ENCODE measurements around the gene UBAP2L.

DNA sequence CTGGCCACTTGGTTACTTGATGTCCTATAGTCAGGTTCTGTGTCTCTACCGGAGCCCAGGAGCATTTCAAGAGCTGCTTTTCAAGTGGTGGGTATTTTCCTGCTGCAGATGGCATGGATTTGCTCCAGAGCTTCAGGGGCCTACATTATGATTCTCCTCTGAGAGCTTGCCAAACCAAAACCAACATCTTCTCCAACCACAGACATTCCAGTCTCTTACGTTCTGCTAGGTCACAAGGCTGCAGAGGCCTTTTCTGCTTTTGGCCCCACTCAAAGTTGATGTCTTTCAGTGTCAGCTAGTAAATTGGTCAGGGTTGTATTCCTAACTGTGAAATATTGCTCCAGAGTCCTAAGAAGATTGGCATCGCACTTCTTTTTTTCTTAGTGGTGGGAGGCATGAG lies 85.4 kb downstream of the UBAP2L start:
- no peak for TF ChIP-seq KLF13 (tag; IDR thresholded peaks at IDR 0.05; ENCODE audit: borderline replicate concordance, low read depth)
- no peak for TF ChIP-seq NFATC3 (IDR thresholded peaks at IDR 0.05)
- no peak for TF ChIP-seq CBFA2T2 (conservative IDR thresholded peaks at IDR 0.05)
- TF ChIP-seq DMBX1 (CRISPR knock-in tag; IDR thresholded peaks at IDR 0.05; ENCODE audit: borderline replicate concordance), result no peak
- TF ChIP-seq ZFP30 (CRISPR knock-in tag; IDR thresholded peaks at IDR 0.05; ENCODE audit: borderline replicate concordance), result no peak
- no peak for TF ChIP-seq FOXP1 (CRISPR knock-in tag; IDR thresholded peaks at IDR 0.05)
- no peak for TF ChIP-seq MXI1 (IDR thresholded peaks at IDR 0.05; ENCODE audit: low read depth, low read length)
- no peak for TF ChIP-seq SMAD2 (IDR thresholded peaks at IDR 0.05; ENCODE audit: low read depth, low read length)
- TF ChIP-seq, protein P1, sequence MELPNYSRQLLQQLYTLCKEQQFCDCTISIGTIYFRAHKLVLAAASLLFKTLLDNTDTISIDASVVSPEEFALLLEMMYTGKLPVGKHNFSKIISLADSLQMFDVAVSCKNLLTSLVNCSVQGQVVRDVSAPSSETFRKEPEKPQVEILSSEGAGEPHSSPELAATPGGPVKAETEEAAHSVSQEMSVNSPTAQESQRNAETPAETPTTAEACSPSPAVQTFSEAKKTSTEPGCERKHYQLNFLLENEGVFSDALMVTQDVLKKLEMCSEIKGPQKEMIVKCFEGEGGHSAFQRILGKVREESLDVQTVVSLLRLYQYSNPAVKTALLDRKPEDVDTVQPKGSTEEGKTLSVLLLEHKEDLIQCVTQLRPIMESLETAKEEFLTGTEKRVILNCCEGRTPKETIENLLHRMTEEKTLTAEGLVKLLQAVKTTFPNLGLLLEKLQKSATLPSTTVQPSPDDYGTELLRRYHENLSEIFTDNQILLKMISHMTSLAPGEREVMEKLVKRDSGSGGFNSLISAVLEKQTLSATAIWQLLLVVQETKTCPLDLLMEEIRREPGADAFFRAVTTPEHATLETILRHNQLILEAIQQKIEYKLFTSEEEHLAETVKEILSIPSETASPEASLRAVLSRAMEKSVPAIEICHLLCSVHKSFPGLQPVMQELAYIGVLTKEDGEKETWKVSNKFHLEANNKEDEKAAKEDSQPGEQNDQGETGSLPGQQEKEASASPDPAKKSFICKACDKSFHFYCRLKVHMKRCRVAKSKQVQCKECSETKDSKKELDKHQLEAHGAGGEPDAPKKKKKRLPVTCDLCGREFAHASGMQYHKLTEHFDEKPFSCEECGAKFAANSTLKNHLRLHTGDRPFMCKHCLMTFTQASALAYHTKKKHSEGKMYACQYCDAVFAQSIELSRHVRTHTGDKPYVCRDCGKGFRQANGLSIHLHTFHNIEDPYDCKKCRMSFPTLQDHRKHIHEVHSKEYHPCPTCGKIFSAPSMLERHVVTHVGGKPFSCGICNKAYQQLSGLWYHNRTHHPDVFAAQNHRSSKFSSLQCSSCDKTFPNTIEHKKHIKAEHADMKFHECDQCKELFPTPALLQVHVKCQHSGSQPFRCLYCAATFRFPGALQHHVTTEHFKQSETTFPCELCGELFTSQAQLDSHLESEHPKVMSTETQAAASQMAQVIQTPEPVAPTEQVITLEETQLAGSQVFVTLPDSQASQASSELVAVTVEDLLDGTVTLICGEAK (IDR thresholded peaks at IDR 0.05), result no peak
- TF ChIP-seq, protein P1 (CRISPR knock-in tag; IDR thresholded peaks at IDR 0.05), result no peak
- TF ChIP-seq PTRF (tag; IDR thresholded peaks at IDR 0.05), result no peak
- TF ChIP-seq, protein P2, sequence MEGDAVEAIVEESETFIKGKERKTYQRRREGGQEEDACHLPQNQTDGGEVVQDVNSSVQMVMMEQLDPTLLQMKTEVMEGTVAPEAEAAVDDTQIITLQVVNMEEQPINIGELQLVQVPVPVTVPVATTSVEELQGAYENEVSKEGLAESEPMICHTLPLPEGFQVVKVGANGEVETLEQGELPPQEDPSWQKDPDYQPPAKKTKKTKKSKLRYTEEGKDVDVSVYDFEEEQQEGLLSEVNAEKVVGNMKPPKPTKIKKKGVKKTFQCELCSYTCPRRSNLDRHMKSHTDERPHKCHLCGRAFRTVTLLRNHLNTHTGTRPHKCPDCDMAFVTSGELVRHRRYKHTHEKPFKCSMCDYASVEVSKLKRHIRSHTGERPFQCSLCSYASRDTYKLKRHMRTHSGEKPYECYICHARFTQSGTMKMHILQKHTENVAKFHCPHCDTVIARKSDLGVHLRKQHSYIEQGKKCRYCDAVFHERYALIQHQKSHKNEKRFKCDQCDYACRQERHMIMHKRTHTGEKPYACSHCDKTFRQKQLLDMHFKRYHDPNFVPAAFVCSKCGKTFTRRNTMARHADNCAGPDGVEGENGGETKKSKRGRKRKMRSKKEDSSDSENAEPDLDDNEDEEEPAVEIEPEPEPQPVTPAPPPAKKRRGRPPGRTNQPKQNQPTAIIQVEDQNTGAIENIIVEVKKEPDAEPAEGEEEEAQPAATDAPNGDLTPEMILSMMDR (IDR thresholded peaks at IDR 0.05 in 2 of 3, conservative IDR thresholded peaks at IDR 0.05 in 1 of 3; ENCODE audit: insufficient read depth in 2 of 3, low read depth in 1 of 3, low read length in 3 of 3), result no peak
- TF ChIP-seq ZNF274 (IDR thresholded peaks at IDR 0.05; ENCODE audit: borderline replicate concordance, low read depth, low read length), result no peak
- no peak for TF ChIP-seq NR4A1 (CRISPR knock-in tag; IDR thresholded peaks at IDR 0.05)
- no peak for TF ChIP-seq NR4A1 (tag; IDR thresholded peaks at IDR 0.05)
- TF ChIP-seq, protein P3, sequence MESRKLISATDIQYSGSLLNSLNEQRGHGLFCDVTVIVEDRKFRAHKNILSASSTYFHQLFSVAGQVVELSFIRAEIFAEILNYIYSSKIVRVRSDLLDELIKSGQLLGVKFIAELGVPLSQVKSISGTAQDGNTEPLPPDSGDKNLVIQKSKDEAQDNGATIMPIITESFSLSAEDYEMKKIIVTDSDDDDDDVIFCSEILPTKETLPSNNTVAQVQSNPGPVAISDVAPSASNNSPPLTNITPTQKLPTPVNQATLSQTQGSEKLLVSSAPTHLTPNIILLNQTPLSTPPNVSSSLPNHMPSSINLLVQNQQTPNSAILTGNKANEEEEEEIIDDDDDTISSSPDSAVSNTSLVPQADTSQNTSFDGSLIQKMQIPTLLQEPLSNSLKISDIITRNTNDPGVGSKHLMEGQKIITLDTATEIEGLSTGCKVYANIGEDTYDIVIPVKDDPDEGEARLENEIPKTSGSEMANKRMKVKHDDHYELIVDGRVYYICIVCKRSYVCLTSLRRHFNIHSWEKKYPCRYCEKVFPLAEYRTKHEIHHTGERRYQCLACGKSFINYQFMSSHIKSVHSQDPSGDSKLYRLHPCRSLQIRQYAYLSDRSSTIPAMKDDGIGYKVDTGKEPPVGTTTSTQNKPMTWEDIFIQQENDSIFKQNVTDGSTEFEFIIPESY (CRISPR knock-in tag; IDR thresholded peaks at IDR 0.05), result no peak
